ENCODE data around the gene PDZRN4. TPM values are rescaled to one million over a fixed set of nuclear protein-coding genes. Genes with fewer than 3 reads are reported as not detected.

PDZRN4 gene
- not detected for total RNA-seq

DNA sequence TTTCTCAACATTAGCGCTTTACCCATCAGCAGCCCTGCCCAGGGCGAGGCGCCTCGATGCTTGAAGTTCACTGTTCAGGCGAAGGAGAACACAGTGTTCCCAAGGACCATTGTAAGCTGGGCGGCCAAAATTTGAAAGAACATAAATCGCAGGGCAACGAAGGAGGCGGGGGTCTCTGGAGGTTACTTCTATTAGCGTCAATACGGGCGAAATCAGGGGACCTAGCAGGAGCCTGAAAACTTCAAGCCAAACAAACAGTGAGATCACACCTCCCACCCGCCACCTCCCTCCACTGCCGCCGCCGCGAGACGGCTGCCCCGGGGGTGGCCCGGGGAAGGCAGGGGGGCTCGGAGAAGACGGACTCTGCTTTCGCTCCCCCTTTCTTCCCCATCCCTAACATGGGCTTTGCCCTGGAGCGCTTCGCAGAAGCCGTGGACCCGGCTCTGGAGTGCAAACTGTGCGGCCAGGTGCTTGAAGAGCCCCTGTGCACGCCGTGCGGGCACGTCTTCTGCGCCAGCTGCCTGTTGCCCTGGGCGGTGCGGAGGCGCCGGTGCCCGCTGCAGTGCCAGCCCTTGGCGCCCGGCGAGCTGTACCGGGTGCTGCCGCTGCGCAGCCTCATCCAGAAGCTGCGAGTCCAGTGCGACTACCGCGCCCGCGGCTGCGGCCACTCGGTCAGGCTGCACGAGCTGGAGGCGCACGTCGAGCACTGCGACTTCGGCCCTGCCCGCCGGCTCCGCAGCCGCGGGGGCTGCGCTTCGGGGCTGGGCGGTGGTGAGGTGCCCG is at the start of gene PDZRN4:
TSS of gene PDZRN4 (plus strand) at position 263 of the 783 bp plus-strand sequence.

